GM12878 (cell line): ENCODE results near the gene TOMM22.

ENCODE experiments used
- GABPA ChIP-seq: IDR thresholded peaks from 2 replicates; pipeline ENCODE4 v1.6.1; 2014; ENCODE audit warnings: antibody characterized with exemption, low read depth, mild to moderate bottlenecking, inconsistent platforms
- RAD21 ChIP-seq: IDR thresholded peaks from 2 replicates; pipeline ENCODE4 v1.6.1; 2011; ENCODE audit warnings: mild to moderate bottlenecking, low read depth, low read length, moderate library complexity; ENCODE audit not compliant: insufficient read depth
- SIN3A ChIP-seq: IDR thresholded peaks from 2 replicates; pipeline ENCODE4 v1.6.1; 2012; ENCODE audit warnings: low read depth, low read length, improper control_type of control experiment
- TAF1 ChIP-seq: IDR thresholded peaks from 2 replicates; pipeline ENCODE4 v1.6.1; 2011; ENCODE audit warnings: mild to moderate bottlenecking, low read depth, low read length, borderline replicate concordance
- ZNF274 ChIP-seq: IDR thresholded peaks from one replicate; pipeline ENCODE4 v1.8.0; 2011; ENCODE audit not compliant: insufficient read length, insufficient read depth
- TF ChIP-seq, protein P1 (sequence below), 3 experiments: IDR thresholded peaks in 2 of 3; conservative IDR thresholded peaks in 1 of 3; 2 replicates each; pipeline ENCODE4 v1.5.1; 2011; ENCODE audit warnings: low read depth in 3 of 3, low read length in 3 of 3, mild to moderate bottlenecking in 3 of 3, control low read depth in 2 of 3, moderate library complexity in 2 of 3, inconsistent platforms in 1 of 3, mixed read lengths in 1 of 3; ENCODE audit not compliant: control insufficient read depth in 2 of 3, insufficient read depth in 1 of 3; ENCODE audit errors: extremely low read depth in 1 of 3

DNA sequence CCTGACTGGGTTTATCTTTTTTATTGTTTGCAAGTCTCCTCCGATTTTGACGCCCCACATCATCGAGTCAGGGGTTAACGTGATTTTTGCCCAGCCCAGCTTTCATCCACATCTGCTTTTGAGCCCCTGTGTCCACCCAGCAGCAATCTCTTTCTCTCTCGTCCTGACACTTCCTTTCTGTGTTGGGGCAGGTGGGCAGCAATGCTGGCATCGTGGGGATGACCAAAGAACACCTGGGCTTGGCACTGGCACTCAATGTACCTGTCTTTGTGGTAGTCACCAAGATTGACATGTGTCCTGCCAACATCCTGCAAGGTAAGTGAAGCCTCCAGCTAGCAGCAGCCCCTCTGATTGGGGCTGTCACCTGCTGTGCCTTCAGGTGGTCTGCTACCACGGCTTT lies 39.8 kb downstream of the TOMM22 start:
- TF ChIP-seq TAF1 (no peak), SIN3A (no peak), GABPA (no peak), ZNF274 (no peak), RAD21 (no peak)
- TF ChIP-seq, protein P1, sequence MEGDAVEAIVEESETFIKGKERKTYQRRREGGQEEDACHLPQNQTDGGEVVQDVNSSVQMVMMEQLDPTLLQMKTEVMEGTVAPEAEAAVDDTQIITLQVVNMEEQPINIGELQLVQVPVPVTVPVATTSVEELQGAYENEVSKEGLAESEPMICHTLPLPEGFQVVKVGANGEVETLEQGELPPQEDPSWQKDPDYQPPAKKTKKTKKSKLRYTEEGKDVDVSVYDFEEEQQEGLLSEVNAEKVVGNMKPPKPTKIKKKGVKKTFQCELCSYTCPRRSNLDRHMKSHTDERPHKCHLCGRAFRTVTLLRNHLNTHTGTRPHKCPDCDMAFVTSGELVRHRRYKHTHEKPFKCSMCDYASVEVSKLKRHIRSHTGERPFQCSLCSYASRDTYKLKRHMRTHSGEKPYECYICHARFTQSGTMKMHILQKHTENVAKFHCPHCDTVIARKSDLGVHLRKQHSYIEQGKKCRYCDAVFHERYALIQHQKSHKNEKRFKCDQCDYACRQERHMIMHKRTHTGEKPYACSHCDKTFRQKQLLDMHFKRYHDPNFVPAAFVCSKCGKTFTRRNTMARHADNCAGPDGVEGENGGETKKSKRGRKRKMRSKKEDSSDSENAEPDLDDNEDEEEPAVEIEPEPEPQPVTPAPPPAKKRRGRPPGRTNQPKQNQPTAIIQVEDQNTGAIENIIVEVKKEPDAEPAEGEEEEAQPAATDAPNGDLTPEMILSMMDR (IDR thresholded peaks at IDR 0.05 in 2 of 3, conservative IDR thresholded peaks at IDR 0.05 in 1 of 3; ENCODE audit: control insufficient read depth in 2 of 3, extremely low read depth in 1 of 3, insufficient read depth in 1 of 3, low read depth in 3 of 3, low read length in 3 of 3) = no peak
